Fibroblast of the aortic adventitia (primary cell): ENCODE measurements around the gene ST3GAL4. TPM values are rescaled to one million over a fixed set of nuclear protein-coding genes. Genes with fewer than 3 reads are reported as not detected.

ENCODE experiments used
- DNase-seq: peaks from one replicate; pipeline ENCODE4 v3.0.0-alpha.2; 2010; ENCODE audit warnings: low read depth
- H3K4me3 ChIP-seq: 2 replicates; pipeline ENCODE4 v1.5.1; 2011; ENCODE audit warnings: low read depth, mild to moderate bottlenecking, control low read depth, low read length, moderate library complexity
- CTCF ChIP-seq: IDR thresholded peaks from 2 replicates; pipeline ENCODE4 v1.5.1; 2011; ENCODE audit warnings: mild to moderate bottlenecking, low read length, control low read depth, inconsistent platforms; ENCODE audit not compliant: insufficient read depth
- total RNA-seq: library from RNA; depleted of rRNA; stranded (reverse); fragments of >200 nt; gene quantifications from 2 replicates; pipeline ENCODE4 v1.2.3, GENCODE V29; 2012; ENCODE audit warnings: low replicate concordance

Gene ST3GAL4
- total RNA-seq, 1 donor = 25.4 TPM

DNA sequence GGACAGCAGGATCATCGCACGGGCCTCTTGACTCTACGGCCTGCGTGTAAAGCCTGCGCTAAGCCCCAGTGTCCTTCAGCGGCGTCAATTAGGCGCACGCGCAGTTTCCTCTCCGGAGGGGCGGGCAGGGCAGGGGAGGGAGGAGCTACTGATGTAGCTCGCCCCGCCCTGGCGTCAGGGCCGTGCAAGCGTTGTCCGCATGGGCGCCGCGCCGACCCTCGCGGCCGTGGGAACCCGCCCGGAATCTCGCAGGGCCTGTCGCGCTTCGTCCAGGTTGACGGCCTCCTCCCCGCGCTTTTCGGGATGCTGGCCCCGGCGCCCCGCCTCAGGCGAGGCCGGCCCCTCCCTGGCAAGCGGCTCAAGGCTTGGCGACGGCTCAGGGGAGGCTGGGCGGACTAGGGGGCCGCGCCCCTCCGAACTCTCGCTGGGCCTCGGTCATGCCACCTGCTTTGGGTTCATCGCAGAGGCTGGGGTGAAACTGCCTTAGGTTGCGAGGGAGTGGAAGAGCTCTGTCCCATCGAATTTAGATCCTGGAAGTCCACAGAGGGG, 61.1 kb downstream of the ST3GAL4 start:
- peak overlapping the region; percentile 31 for H3K4me3 ChIP-seq
- TF ChIP-seq CTCF = no peak
- peak; percentile 79 for DNase-seq

- no peak overlapping the region for H3K4me3 ChIP-seq
- no peak for TF ChIP-seq CTCF
- no peak for DNase-seq
These were observed 61.8 kb downstream of the ST3GAL4 start for GRCh38 chr11:126417091-126417862.

DNA sequence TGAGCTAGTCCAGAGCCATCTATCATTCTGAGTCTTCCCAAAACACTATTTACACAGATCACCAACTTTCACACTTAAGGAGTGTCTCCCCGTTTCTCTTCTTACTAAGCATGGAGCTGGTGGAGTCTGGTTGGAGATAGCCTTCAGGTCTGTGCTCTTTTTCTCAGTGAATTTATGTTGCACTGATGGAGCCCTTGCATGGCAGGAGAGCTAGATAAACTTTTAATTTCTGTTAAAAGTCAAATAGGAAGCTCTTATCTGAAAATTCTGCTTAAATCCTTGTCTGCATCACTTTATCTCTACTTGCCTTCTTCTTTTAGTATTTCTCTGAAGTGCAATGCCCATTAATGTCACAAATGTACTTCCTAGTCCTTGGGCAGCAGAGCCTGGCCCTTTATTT, 63.4 kb downstream of the ST3GAL4 start:
- no peak for TF ChIP-seq CTCF
- no peak overlapping the region for H3K4me3 ChIP-seq
- DNase-seq = no peak

- DNase-seq = peak; percentile 61
- H3K4me3 ChIP-seq = no peak overlapping the region
- TF ChIP-seq CTCF = no peak
These were observed 64.6 kb downstream of the ST3GAL4 start for GRCh38 chr11:126419801-126420697.

- TF ChIP-seq CTCF = no peak
- DNase-seq = no peak
- H3K4me3 ChIP-seq = no peak overlapping the region
These were observed 65.3 kb downstream of the ST3GAL4 start for GRCh38 chr11:126420698-126421256.

DNA sequence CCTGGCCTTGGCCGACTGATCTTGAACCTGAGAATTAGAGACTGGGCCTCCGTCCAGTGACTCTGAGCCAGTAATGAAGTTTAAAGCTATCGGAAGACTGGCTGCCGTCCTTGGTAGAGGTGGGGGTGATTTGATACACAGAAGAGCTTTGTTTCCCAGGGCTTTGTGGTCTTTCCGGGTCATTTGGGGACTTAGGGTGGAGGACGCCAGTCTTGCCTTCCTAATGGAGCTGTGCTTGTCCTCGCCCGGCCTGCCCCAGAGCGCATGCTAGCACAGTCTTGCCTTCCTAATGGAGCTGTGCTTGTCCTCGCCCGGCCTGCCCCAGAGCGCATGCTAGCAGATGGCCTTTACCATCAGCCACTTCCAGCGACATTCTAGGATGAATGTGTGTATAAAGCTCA, 65.8 kb downstream of the ST3GAL4 start:
- no peak overlapping the region for H3K4me3 ChIP-seq
- no peak for TF ChIP-seq CTCF
- DNase-seq = no peak
